ENCODE measurements around the gene DGKI.

The DGKI gene

DNA sequence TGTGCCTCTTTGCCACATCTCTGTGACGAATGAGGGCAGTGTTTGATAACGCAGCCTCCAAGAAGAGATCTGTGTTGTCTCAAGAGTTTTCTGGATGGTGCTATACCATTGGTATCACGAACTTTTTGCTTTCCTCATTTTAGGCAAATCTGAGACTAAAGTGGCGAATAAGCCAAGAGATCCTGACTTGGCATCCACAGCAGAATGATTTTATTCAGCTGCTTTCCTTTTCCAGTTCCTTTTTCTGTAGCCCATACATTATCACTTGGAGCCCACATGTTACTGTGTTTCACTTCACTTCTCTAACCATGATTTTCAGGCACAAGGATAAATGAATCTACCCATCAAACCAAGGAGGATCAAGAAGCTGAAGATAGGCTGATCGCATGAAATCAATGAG lies 325.3 kb downstream of the DGKI start:
- no peak for DNase-seq

DNA sequence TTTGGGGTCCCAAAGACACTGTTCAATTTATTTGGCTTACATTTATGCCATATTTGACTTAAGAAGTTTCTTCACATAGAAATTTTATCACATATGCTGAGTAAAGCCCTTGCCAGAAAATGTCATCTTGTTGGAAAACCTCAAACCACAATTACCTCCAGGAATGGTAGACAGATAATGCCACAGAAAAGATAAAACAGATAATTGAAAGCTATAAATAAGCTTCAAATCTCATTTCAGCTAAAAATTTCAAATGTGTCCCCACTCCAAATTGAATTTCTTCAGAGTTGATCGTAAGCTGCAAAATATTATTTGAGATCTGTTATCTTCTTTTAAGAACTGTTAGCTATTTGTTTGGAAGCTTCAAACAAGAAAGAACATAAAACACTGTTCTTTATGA lies 326.8 kb downstream of the DGKI start:
- no peak for DNase-seq

DNA sequence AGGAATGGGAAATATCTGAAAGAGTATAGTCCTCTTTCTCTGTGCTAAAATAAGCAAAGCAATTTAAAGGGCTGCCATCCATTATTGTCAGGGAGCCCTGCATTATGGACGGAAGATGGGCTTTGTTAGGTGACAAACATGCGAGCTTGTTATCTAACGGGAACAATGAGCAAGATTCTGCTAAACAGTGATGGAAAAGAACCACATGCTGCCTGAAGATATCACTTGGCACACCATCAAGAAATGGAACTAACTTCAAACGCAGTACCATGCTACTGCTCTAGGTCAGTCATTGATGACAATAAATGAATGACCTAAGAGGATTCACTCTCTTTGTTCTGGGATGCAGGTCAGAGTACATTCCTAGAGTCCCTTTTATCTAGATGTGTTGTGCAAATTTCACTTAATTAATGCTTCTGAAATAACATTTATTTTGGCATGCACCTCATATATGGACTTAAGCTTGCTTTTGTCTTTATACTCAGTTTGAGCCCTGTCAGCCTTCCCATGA lies 327.5 kb downstream of the DGKI start:
- DNase-seq = no peak

DNA sequence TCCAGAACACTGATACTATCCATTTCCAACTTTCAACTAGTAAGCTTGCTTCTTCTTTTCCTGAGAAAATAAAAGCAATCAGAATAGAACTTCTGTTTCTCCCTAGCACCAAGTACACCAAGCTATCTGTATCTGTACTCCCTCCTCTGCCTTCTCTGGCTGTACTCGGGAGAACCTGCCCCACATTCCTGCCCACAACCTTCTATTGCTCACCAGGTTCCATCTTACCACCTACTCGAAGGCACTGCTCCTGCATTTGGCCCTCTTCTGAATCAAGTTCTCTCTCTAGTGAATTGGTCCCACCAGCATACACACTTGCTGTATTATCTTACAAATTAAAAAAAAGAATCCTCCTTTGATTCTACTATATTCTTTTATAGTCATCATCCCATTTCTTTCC lies 333.7 kb downstream of the DGKI start:
- DNase-seq = no peak

DNA sequence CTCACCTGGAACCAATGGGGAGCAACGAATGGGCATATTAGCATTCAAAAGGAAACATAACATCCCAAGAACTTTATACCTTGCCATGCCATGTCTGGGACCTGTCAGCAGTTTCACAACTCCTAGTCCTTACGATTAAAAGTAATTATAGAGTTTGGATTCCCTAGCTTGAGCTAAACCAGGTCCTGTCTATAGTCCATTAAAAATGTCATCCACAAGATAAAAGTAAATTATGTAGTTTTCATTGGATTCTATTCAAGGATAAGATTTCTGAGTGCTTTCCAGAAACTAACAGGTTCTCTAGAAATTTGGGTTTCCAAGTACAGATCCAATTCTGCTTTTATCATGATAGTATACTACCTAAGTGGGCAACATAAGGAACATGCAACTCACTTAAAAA lies 339.7 kb downstream of the DGKI start:
- DNase-seq = no peak

DNA sequence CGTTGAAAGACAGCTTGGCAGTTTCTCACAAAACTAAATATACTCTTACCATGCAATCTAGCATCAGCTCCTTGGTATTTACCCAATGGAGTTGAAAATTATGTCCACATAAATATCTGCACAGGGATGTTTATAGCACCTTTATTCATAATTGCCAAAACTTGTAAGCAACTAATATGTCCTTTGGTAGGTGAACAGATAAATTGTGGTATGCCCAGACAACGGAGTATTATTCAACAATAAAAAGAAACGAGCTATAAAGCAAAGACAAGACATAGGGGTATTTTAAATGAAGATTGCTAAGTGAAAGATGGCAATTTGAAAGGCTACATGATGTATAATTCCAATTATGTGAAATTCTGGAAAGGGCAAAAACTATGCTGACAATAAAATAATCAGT lies 340.7 kb downstream of the DGKI start:
- DNase-seq = no peak

DNA sequence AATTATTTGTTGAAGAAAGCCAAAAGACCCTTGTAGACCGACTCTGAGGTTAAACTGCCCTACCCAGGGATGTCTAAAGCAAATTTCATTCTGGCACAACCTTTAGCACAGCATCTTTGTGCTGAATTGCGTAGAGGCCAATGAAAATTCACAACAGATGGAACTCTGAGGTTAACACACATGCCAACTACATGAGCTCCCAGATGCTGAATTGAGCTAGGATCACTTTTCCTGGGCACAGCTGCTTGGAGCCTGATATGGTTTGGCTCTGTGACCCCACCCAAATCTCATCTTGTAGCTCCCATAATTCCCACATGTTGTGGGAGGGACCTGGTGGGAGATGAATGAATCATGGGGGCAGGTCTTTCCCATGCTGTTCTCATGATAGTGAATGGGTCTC lies 345.2 kb downstream of the DGKI start:
- no peak for DNase-seq

DNA sequence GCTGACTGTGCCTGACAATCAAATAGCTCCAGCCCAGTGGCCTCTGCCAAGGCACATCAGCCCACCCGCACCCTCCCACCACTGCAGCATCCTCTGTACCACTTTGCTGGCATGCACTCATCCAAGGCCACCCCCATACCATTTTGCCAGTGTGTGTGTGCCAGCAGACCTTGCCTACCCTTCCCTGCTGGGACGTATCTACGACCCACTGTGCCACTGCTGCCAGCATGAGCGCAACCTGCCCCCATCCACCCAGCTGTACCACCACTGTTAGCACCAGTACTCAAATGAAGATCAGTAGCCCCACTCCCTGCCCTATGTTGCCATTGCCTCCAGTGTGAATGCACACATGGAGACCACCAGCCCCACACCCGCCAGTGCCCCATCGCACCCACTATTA lies 353.9 kb downstream of the DGKI start:
- no peak for DNase-seq

DNA sequence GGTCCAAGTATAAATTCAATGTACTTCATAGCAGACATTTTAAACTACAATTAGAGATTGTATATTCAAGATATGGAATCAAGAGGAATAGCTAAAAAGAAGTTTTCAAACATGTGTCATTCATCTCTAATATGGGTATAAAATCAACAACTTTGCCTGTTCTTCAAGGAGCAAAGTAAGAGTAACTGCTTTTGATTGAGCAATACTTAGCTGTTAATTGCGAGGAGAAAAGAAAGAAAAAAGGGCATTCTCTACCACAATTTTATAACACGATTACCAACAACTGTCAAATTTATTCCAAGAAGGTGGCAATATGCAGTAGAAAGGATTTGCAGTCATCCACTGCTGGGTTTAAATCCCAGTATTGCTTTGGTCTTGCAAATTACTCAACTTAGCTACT lies 356.9 kb downstream of the DGKI start:
- DNase-seq = no peak

DNA sequence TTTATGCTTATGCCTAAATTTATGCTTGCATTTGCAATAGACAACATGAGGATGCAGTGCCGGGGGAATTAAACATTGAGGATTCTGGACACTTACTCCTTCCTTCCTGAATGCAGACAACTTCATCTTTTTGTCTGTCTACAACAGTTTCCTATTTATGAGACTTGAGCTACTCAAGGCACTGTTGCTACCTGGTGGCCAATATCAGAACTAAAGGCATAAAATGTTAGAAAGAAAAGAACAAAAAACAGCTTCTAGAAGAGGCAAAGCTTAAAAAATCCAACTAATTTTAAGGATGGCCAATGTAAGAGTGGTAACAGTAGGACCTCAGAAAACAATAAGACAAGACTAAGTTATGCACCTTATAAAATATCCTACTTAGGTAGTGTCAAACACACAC lies 358.7 kb downstream of the DGKI start:
- DNase-seq = no peak

DNA sequence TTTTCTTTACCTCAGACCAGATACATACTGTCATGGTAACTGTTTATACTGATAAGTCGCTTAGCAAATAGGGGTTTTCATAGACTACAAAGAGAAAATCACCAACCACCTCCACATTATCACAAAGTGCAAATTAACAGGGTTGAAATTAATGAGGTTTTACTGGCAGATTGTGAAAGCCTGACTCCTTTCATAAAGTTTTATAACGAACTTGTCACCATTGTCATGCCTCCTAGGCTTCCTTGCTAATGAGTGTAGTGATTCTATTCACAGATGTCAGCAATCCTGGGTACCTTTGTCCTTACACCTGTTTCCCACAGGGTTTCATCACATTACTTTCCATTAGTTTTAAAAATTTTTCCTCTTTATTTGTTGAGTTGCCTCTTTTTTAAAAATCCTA lies 361.0 kb downstream of the DGKI start:
- DNase-seq = no peak

DNA sequence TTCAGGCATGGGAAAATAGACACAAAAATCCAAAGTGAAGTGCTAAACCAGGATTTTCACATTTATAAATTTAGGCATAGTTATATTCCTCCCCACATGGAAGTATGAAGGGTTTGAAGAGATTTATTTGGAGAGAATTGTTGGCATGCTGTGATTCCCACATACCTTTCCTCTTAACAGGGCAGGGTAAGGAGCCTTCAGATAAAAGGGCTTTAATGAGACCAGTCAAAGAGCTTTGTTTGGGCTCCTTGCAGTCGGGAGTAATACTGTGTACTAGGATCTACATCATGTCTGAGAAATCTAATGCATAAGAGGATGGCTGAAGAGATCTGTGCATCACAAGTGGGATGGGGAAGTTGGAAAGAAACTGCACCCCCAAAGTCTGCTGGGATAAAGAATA lies 362.4 kb downstream of the DGKI start:
- DNase-seq = no peak

DNA sequence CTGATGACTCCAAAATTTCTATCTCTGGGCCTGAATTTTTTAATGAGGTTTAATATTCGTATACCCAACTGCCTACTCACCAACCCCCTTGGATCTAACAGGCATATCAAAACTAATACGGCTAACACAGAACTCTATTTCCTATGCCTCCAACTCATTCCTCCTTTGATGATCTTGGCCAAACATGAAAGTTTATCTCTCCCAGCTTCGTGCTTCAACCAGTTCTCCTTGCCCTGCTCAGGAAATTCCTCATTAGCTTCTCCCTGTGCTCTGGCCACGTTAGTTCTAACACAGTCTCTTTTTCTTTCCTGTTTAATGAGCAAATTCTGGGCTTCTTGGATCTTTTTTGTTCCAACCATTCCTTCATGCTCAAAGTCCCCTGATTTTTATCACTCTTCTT lies 364.3 kb downstream of the DGKI start:
- DNase-seq = no peak

DNA sequence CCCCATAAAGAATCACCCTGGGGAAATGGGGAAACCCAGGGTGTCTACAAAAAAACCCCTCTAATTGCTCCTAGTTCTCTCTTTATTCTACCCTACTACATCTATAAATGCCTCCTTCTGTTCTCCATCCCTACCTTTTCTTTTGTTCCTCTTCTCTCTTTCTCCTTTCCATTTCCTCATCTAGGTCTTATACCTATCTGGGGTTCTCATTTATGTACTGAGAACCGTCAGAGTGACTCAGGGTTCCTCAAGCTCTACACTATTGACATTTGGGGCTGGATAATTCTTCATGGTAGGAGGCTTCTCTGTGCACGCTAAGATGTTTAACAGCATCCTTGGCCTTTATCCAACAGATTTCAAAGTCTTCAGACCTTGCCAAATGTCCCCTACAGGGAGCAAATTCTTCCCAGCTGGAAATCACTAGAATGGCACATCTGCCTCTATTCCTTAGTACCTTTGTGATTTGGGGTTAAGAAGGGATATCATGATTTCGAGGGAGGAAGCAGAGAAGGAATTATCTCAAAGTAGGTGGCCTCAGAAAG lies 365.9 kb downstream of the DGKI start:
- peak; percentile 5 for DNase-seq

DNA sequence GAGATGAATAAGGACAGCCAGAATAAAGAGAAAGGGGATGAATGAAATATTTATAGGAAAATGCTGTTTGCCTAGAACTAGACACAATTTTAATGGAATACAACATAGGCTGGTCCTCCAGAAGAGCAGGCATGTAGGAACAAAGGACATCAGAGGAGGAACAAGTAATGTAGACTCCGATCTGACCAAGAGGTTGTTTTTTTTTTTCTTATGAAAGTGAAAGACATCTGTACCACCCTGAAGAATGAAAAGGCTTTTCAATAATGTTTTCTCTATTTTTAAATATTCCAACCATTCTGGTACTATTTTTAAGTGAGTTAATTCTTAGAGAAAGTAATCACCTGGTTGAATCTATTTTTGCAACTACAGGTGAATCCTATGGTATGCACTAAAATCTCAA lies 366.4 kb downstream of the DGKI start:
- DNase-seq = no peak

DNA sequence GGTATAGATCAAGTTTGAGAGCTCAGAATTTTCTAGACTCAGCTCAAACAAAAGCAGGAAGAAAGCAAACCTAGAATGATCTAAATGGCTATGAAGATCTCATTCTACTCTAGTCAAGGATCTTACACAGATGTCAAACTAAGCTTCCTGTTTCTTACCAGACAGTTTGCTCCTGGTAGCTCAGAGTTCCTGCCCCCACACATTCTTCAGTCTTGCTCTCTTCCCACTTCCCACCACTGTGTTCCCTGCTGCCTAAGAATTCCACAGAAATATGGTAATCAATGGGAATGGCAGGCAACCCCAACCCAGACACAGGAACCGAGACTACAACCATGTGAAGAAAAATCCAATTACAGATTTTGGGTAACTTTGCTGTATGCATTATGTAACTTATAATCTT lies 369.8 kb downstream of the DGKI start:
- no peak for DNase-seq

DNA sequence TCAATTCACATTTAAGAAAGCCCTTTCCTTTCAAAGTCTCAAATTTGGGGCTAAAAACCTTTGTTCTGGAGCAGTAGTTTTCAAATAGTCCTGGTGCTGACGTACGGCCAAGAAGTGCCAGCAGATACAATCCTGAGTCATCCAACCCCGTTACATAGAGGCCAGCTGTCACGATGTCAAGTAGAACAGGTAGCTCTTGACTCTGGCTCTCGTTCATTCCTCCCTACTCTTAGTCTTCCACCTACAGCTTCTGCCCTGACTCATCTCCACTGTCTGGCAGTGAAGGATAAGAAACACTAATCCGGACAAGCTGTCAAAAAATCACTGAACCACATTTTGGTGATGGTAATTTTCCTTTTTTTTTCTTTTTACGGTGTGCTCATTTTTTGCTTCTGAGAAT lies 370.8 kb downstream of the DGKI start:
- DNase-seq = peak; percentile 58

DNA sequence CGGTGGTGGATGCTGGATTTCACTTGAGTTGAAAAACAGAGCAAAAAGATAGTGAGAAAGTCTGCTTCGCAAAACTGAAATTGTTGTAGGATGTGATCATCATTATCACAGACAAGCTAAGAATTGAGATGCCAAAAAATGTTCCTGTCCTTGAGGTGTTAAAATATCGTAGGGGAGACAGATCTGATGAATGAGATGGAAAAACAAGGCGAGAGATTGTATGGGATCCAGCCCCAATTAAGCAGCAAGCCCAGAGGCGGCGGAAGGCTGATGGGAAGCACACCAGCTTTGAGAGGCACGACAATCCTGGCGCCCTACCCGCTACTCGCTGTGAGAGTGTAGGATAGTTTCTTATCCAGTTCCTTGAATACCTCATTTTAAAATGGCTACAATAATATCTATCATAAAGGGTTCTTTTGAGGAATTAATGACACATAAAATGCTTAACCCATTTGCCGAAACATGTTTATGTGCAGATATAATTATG lies 372.2 kb downstream of the DGKI start:
- no peak for DNase-seq

DNA sequence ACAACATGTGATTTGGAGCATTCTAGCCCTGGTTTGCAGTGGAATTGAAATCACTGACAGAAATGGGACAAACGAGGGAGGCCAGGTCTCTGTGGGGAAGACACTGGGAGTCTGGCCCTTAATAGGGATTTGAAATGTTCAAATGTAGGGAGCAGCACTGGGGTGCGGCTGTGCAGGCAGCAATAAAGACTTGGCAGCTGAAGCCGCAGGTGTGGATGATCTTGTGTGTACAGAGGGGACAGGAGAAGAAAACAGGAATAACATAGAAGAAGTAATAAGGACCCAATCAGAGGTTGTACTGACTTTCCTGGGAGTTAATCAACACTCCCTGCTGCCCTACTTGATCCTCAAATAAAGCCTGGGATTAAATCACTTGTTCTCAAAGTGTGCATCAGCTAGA lies 375.6 kb downstream of the DGKI start:
- no peak for DNase-seq

DNA sequence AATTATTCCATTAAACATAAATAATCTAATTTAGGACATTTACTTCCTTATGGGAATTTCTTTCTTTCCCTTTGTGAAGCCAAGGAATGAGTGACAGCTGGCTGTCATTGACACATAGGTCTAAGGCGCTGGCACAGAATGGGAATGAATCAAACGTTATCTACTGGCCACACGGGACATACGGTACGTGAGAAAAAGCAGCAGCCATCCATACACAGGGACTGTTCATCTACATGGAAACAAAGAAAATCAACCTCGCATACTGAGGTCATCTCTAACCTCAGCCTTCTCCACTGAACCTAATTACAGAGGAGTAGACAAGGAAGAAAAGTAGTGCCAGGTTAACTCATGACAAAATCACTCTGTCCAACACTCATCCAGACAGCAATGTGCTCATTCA lies 376.9 kb downstream of the DGKI start:
- no peak for DNase-seq

DNA sequence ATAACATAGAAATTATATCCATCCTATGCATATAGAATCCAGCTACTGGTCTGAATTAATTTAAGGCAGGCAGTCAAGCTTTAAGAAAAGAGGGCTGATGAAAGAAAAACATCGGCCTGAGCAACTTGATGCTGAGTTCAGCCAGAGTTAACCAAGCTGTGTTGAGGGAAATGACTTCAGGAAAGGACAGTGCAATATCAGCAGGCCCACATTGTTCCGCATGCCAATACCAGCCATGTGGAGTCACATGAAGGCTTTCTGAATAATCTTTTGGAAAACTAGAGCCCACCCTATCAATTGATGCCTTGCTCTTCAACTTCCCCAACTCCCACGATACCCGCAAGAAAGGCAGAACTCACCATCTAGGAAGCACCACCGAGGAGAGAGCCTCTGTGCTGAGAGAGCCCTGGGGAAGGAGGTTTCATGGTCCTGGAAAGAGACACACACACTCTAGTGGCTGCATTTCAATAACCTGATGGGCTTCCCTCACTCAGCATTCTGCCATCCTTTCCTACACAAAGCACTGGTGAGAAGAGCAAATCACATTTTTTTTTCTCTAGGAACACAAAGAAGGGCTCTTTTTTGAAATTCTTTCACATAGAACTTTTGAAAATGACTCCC lies 377.5 kb downstream of the DGKI start:
- DNase-seq = no peak

DNA sequence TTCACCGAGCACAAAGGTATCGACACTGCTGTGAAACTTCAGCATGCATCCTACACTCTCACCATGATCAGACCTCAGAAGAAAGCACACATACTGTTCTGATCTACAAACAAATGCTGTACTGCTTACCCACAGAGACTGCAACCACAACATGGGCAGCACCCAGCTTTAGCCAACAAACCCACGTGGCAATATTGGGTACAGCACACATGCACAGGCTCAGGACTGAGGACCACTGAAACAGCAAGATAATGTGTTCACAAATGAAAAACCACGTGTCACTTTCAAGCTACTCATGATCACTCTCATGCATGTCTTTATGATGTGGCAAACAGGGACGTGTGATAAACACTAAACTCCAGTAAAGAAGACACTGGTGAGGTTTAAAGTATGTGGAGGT lies 383.9 kb downstream of the DGKI start:
- DNase-seq = no peak

DNA sequence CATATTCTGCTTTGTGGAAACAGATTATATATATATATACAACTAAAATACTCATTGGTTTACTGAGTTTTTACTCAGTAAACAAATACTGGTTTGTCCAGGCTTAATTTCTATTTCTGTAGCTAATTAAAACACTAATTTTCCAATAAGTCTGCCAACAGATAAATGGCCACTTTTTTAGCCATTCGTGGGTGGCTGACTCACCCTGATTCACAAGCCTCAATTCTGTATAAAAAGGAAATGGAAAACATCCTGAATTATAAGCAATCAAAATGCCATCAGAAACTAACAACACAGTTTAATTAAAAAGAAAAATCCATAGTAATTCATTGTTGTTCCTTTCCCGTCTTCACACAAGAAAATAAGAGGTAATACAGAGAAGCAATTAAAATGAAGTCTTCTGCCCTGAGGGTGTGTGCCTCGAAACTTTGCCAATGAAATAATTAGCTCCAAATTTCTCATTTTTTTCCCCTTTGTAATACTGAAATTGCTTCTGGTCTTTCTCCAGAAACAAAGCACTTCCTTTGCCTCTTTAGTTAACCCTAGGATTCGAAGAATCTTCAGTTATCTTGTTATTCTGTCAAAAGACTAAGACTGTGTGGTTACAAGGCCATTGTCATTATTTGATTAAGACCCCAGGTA lies 384.6 kb downstream of the DGKI start:
- DNase-seq = no peak

DNA sequence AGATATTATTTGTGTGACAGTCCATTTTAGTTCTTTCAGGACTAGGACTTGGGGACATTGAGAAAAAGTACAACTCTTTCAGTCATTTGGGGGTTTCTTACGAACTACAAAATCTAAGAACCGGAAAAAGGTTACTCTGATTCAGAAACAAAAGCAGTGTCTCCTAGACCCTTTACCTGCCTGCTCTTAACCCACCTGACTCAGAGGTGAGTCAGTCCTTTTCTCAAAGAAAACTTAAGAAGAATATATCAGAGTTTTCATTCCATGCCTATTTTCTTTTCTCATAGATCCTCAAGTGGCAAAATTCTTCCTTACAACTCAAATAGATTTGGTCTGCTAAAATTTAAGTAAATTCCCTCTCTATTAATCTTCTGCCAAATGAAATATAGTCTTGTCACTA lies 388.4 kb downstream of the DGKI start:
- DNase-seq = no peak

DNA sequence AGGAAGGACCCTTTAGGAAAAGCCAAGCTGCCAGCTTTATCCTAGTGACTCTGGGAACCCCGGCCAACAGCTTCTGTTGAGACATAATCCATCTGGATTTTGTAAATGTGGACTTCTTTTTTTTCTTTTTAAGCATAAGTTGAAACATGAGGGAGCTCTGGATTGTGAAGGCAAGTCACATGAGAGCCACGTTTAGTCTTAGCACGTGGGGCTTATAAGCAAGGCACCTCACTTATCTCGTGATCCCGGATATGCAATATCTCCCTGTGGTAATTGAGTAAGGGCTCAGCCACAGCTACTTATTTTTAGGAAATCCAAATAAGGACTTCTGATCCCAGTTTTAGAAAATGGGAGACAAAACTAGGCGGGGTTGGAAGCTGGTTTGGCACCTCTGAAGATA lies 392.0 kb downstream of the DGKI start:
- no peak for DNase-seq

All from NCI-H446 treated with DMSO at 0.1 percent for 48 hours (cell line).